ENCODE data around the gene CDH4.

CDH4 gene

DNA sequence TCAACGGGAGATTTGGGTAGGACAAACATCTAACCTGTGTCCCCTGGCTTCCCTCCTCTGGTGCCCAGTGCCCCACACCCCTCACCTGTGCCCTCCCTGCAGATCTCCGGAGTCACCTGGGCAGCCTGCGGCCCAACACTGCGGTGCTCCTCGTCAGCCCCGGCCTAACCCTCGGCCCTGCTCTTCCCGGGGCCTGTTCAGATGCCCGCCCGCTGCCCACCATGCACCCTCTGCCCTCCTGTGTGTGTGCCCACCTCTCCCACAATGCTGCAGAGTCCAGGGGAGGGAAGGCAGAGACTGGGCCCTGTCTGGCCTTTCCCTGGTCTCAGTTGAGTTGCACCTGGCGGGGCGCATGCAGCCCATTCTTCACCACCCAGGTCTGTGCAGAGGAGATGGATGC, 349.3 kb downstream of the CDH4 start:
- DNase-seq (ENCODE audit: low read depth in 2 of 2) = no peak
- TF ChIP-seq, protein P1, sequence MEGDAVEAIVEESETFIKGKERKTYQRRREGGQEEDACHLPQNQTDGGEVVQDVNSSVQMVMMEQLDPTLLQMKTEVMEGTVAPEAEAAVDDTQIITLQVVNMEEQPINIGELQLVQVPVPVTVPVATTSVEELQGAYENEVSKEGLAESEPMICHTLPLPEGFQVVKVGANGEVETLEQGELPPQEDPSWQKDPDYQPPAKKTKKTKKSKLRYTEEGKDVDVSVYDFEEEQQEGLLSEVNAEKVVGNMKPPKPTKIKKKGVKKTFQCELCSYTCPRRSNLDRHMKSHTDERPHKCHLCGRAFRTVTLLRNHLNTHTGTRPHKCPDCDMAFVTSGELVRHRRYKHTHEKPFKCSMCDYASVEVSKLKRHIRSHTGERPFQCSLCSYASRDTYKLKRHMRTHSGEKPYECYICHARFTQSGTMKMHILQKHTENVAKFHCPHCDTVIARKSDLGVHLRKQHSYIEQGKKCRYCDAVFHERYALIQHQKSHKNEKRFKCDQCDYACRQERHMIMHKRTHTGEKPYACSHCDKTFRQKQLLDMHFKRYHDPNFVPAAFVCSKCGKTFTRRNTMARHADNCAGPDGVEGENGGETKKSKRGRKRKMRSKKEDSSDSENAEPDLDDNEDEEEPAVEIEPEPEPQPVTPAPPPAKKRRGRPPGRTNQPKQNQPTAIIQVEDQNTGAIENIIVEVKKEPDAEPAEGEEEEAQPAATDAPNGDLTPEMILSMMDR (IDR thresholded peaks at IDR 0.05; ENCODE audit: low read depth, low read length) = no peak

GRCh38 chr20:61601853-61602252, 349.8 kb downstream of the CDH4 start:
- TF ChIP-seq, protein P1 (IDR thresholded peaks at IDR 0.05; ENCODE audit: low read depth, low read length) = no peak
- no peak for DNase-seq (ENCODE audit: low read depth in 2 of 2)
- no peak overlapping the region for H3K4me3 ChIP-seq (replicated peaks in 1 of 2; ENCODE audit: low read depth in 2 of 2, low read length in 2 of 2)

More for the DNA sequence above, 349.3 kb downstream of the CDH4 start:
- H3K4me3 ChIP-seq (replicated peaks in 1 of 2; ENCODE audit: low read depth in 2 of 2, low read length in 2 of 2) = no peak overlapping the region

- H3K4me3 ChIP-seq (replicated peaks in 1 of 2; ENCODE audit: low read depth in 2 of 2, low read length in 2 of 2) = no peak overlapping the region
- TF ChIP-seq, protein P1 (IDR thresholded peaks at IDR 0.05; ENCODE audit: low read depth, low read length) = no peak
- DNase-seq (ENCODE audit: low read depth in 2 of 2) = no peak
Observed at GRCh38 chr20:61603715-61604114, 351.7 kb downstream of the CDH4 start.

DNA sequence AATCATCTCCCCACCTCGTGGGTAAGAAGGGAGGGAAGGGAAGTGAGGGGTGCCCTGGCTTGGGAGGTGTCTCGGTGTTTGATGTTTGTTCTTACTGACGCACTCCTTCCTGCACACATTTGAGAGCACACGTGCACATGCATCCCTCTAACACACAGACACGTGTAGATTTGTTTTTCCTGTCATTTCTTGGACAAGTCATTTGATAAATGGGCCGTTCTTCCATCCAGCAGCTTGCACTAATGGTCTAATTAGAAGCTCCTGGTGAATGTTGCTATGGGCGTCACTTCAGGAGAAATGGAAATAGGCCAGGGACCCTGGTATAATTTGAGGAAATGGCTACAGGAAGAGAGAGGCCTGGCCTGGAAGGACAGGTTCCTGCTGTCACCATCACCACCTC, 352.5 kb downstream of the CDH4 start:
- TF ChIP-seq, protein P1 (IDR thresholded peaks at IDR 0.05; ENCODE audit: low read depth, low read length) = no peak
- no peak for DNase-seq (ENCODE audit: low read depth in 2 of 2)
- H3K4me3 ChIP-seq (replicated peaks in 1 of 2; ENCODE audit: low read depth in 2 of 2, low read length in 2 of 2) = no peak overlapping the region

DNA sequence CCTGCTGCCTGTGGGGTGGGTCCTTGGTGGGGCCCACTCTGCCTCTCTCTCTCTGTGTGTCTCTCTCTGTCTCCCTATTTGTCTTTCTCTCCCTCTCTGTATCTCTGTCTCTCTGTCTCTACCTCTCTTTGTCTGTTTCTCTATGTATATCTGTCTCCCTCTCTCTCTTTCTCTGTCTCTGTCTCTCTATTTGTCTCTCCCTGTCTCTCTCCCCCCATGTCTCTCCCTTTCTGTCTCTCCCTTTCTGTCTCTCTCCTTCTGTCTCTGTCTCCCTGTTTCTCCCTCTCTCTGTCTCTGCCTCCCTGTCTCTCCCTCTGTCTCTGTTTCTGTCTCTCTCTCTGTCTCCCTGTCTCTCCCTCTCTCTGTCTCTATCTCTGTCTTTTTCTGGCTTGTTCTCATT, 353.2 kb downstream of the CDH4 start:
- TF ChIP-seq, protein P1 (IDR thresholded peaks at IDR 0.05; ENCODE audit: low read depth, low read length) = no peak
- DNase-seq (ENCODE audit: low read depth in 2 of 2) = no peak
- no peak overlapping the region for H3K4me3 ChIP-seq (replicated peaks in 1 of 2; ENCODE audit: low read depth in 2 of 2, low read length in 2 of 2)

DNA sequence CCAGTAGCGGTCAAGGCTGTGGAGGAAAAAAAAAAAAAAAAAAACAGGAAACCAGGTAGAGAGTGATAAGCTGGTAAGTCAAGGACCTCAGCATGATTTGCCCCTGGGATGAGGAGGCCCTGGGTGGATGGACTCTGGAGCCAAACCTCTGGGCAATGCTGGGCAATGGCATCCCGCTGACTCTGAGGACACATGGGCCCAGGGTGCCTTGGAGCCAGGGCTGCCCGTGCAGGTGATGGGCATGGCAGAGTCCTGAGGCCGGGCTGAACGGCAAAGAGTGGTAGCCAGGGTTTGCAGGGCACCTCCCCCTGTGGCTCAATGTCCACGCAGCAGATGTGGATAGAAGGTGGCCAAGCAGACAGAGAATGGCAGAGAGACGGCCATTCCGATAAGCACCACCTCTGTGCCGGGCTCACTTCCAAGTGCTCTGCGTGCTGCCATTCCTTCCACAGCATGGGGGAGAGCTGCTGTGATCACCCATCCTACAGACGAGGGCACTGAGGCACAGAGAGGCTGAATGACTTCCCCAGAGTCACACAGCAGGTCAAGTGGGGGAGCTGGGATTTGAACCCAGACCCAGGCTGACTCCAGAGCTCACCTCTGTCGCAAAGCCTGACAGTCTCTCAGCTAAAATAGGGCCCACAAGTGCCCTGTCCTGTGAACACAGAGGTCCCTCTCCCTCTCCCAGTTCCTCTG, 353.9 kb downstream of the CDH4 start:
- no peak overlapping the region for H3K4me3 ChIP-seq (replicated peaks in 1 of 2; ENCODE audit: low read depth in 2 of 2, low read length in 2 of 2)
- TF ChIP-seq, protein P1 (IDR thresholded peaks at IDR 0.05; ENCODE audit: low read depth, low read length) = no peak
- no peak for DNase-seq (ENCODE audit: low read depth in 2 of 2)
